Measurements from ENCODE around the gene TSHZ1. TPM values are rescaled to one million over a fixed set of nuclear protein-coding genes. Genes with fewer than 3 reads are reported as not detected.
A peak's percentile ranks its signal among the peaks of the same experiment; 100 is the strongest.

Gene TSHZ1
- total RNA-seq, 4 donors from 2014 or later: 17.9 to 41.7 (median 32.2) TPM

DNA sequence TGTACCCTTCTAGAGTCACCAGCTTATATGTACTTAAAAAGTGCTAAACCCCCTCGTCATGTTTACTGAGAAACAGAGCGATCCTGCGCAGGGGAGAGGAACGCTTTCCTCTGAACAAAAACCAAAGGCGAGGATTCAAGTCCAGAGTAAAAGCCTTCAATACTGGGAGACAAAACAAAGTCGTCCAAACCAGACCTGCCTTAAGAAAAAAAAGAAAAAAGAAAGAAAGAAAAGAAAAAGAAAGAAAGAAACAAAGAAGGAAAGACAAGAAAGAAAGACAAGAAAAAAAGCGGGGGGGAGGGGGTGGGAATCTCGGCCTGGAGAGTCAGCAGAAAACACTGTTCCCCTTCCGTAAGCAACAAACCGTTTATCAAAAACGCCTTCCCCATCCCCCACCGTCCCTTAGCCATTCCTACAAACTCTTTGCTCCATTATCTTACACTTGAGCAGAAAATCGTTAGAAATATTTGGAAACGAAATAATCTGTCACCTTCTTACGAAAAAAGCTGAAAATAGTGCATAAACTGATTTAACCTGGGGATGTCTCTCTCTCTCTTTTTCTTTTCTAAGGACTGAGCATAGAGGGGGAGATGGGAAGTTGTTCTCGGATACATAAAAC is 5.0 kb upstream of the TSHZ1 start:
- no peaks in the 10 kb centered on the region for H3K27me3 ChIP-seq
- H3K9me3 ChIP-seq: no peaks in the 10 kb centered on the region
- peaks cover 0 to 14% (median 10%) of the 10 kb centered on the region in 4 donors for H3K36me3 ChIP-seq
- WGBS: 50% methylated on average over 16 of the region's 16 CpGs
- peak overlapping the region; percentile 97 to 100 (median 98) for H3K27ac ChIP-seq (replicated peaks in 1 of 4)
- TF ChIP-seq POLR2AphosphoS5 (IDR thresholded peaks at IDR 0.05) (no peak), EP300 (IDR thresholded peaks at IDR 0.05) (no peak), POLR2A (IDR thresholded peaks at IDR 0.05; ENCODE audit: low read depth) (no peak), CTCF (IDR thresholded peaks at IDR 0.05) (no peak)
- peaks cover 43 to 80% (median 74%) of the 10 kb centered on the region in 4 donors for H3K4me1 ChIP-seq
- peak; percentile 68 for DNase-seq (ENCODE audit: extremely low spot score)
- peak overlapping the region; percentile 53 to 98 (median 96) for H3K4me3 ChIP-seq
- intact Hi-C loops (cut with DNase I): loop anchor here (10.0 kb wide), 1 partner anchor 269 kb away; no protein-coding TSS in a partner anchor

GRCh38 chr18:75206452-75207309 is 3.9 kb upstream of the TSHZ1 start:
- H3K27me3 ChIP-seq: no peaks in the 10 kb centered on the region
- intact Hi-C loops (cut with DNase I): loop anchor here (10.0 kb wide), 1 partner anchor 268 kb away; no protein-coding TSS in a partner anchor
- peaks cover 0 to 3% (median 2%) of the 10 kb centered on the region in 4 donors for H3K36me3 ChIP-seq
- TF ChIP-seq EP300 (IDR thresholded peaks at IDR 0.05) (no peak), POLR2A (IDR thresholded peaks at IDR 0.05; ENCODE audit: low read depth) (no peak), CTCF (IDR thresholded peaks at IDR 0.05) (no peak), POLR2AphosphoS5 (IDR thresholded peaks at IDR 0.05) (no peak)
- H3K9me3 ChIP-seq: no peaks in the 10 kb centered on the region
- 50% methylated on average over 14 of the region's 14 CpGs for WGBS
- peak; percentile 78 for DNase-seq (ENCODE audit: extremely low spot score)
- H3K4me3 ChIP-seq: peak overlapping the region; percentile 96 to 99 (median 97)
- H3K4me1 ChIP-seq: peaks cover 43 to 71% (median 66%) of the 10 kb centered on the region in 4 donors
- peak overlapping the region; percentile 97 to 100 (median 98) for H3K27ac ChIP-seq (replicated peaks in 1 of 4)

DNA sequence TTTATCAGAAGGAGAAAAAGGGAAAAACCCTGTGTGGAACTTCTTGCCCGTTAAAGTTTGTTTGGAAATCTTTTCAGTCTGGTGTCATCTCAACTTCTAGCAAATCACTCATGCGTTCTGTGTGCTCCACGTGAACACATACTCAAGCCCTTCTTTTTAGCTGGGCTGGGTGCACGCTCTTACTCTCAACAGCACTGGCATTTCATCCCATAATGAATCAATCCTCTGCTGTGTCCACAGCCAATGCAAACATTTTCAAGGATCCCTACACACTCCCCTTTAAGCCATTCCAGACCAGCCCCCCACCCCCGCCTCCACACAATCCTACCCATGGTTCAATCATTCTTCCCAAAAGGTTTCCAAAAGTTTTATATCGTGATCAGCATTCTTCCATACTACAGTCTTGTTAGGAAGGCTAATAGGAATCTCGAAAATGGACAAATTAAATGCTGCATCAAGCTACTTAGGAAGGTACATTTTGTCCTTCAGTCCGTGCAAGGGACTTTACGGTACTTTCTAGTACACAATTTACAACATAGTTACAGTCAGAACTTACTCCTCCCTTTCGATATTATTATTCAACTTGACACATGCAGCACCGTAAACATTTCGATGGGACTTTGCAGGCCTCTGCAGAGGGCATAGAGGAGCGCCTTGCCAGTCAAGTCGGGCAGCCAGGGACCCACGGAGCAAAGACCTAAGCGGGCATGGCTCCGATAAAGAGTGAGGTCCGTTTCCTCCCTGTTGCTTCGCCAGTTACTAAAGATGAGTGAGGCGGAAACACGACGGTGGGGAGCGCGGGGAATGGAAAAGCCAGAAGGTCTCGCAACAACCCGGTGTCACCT is 3.1 kb upstream of the TSHZ1 start:
- intact Hi-C loops (cut with DNase I): loop anchor here (10.0 kb wide), 1 partner anchor 267 kb away; no protein-coding TSS in a partner anchor
- WGBS: 12% methylated on average over 16 of the region's 26 CpGs

More for the DNA sequence above, 3.1 kb upstream of the TSHZ1 start:
- no peaks in the 10 kb centered on the region for H3K27me3 ChIP-seq
- peaks cover 45 to 67% (median 63%) of the 10 kb centered on the region in 4 donors for H3K4me1 ChIP-seq
- peak overlapping the region; percentile 97 to 100 (median 98) for H3K27ac ChIP-seq (replicated peaks in 1 of 4)
- TF ChIP-seq POLR2A (IDR thresholded peaks at IDR 0.05; ENCODE audit: low read depth): no peak
- TF ChIP-seq CTCF (IDR thresholded peaks at IDR 0.05): no peak
- TF ChIP-seq POLR2AphosphoS5 (IDR thresholded peaks at IDR 0.05): peak in 1 of 2 donors; percentile 16
- TF ChIP-seq EP300 (IDR thresholded peaks at IDR 0.05): peak; percentile 7
- H3K4me3 ChIP-seq: peak overlapping the region; percentile 96 to 99 (median 97)
- no peaks in the 10 kb centered on the region for H3K36me3 ChIP-seq
- peak; percentile 90 for DNase-seq (ENCODE audit: extremely low spot score)
- H3K9me3 ChIP-seq: no peaks in the 10 kb centered on the region
